ENCODE results near the gene CAPN9.
"Not testable (repeated sequence)": the region's sequence is repeated elsewhere in the genome, so short reads cannot be mapped to it uniquely, and the experiment has no call there.

DNA sequence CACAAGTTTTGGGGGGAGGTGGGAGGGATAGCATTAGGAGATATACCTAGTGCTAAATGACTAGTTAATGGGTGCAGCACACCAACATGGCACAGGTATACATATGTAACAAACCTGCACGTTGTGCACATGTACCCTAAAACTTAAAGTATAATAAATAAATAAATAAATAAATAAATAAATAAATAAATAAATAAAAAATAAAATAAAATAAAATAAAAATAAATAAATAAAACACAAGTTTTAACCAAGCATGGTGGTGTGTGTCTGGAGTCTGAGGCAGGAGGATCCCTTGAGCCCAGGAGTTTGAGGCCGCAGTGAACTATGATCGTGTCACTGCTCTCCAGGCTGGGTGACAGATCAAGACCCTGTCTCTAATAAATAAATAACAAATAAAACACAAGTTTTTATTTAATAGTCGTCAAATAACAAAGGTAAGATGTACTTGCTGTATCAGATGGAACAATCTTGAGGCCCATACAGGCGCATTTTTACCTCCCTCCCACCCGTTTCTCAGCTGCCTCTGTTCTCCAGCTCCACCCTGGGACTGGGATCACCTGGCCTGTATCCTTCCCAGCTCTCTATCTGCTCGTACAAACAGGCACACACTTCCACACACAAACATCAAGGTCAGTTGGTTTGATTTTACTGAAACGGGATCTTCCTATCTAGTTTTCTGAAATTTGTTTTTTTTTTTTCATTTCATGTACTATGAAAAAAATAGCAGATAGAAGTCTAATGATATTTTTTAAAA is 20.8 kb downstream of the CAPN9 start:
- TF ChIP-seq POLR2A, POU2F2, POLR2AphosphoS5, TAF1, SPI1 (IDR thresholded peaks at IDR 0.05; ENCODE audit: low read depth, low read length): not testable (repeated sequence)

All from GM12891 (cell line).